GM18868 (cell line): ENCODE results near the gene GPR17.

Source experiments
- ATAC-seq: cut with Tn5 transposase; IDR thresholded peaks from one replicate; pipeline ENCODE4 v1.9.1; 2021; ENCODE audit warnings: mild to moderate bottlenecking, moderate library complexity; ENCODE audit not compliant: unreplicated experiment

The GPR17 gene

GRCh38 chr2:127645395-127646291 is at the start of gene GPR17:
Gene GPR17, plus strand, starts transcription at chr2:127646153. Its CDS starts 4,583 bp downstream, at chr2:127650736.
- ATAC-seq = no peak

GRCh38 chr2:127596311-127597045 is 49.5 kb upstream of the GPR17 start:
- no peak for ATAC-seq

GRCh38 chr2:127597046-127597983 is 48.6 kb upstream of the GPR17 start:
- no peak for ATAC-seq

- no peak for ATAC-seq
Measured at GRCh38 chr2:127597984-127598380, 48.0 kb upstream of the GPR17 start.

GRCh38 chr2:127598711-127599110 is 47.2 kb upstream of the GPR17 start:
- no peak for ATAC-seq

- ATAC-seq = no peak
Measured at GRCh38 chr2:127599211-127599610, 46.7 kb upstream of the GPR17 start.

GRCh38 chr2:127604986-127605385 is 41.0 kb upstream of the GPR17 start:
- no peak for ATAC-seq

- ATAC-seq = no peak
Measured at GRCh38 chr2:127605691-127606263, 40.2 kb upstream of the GPR17 start.

GRCh38 chr2:127606625-127607398 is 39.1 kb upstream of the GPR17 start:
- ATAC-seq = no peak

- ATAC-seq = no peak
Measured at GRCh38 chr2:127607399-127607908, 38.5 kb upstream of the GPR17 start.

GRCh38 chr2:127608061-127609030 is 37.6 kb upstream of the GPR17 start:
- ATAC-seq = no peak

- no peak for ATAC-seq
Measured at GRCh38 chr2:127609031-127609751, 36.8 kb upstream of the GPR17 start.

GRCh38 chr2:127609818-127610217 is 36.1 kb upstream of the GPR17 start:
- ATAC-seq = no peak

GRCh38 chr2:127610561-127610960 is 35.4 kb upstream of the GPR17 start:
- no peak for ATAC-seq

- no peak for ATAC-seq
Measured at GRCh38 chr2:127611076-127611925, 34.7 kb upstream of the GPR17 start.

GRCh38 chr2:127612111-127612822 is 33.7 kb upstream of the GPR17 start:
- no peak for ATAC-seq
